CD4-positive, CD25-positive, alpha-beta regulatory T cell (primary cell): Measurements from ENCODE around the gene CDC73. TPM values are rescaled to one million over a fixed set of nuclear protein-coding genes. Genes with fewer than 3 reads are reported as not detected.
A peak's percentile ranks its signal among the peaks of the same experiment; 100 is the strongest.

Experiments
- ATAC-seq, 2 donors: fragments of 150-1000 bp; cut with Tn5 transposase; one replicate each; pipeline ENCODE4 v1.10.0; 2021; ENCODE audit warnings: low read depth in 2 of 2, moderate number of reproducible peaks in 2 of 2, moderate library complexity in 1 of 2
- DNase-seq, 3 donors: peaks; one replicate each; pipeline versions ENCODE4 v3.0.0 to v3.0.0-alpha.2; 2012 to 2022; ENCODE audit warnings: mixed read lengths in 1 of 3
- H3K27ac ChIP-seq: one replicate; pipeline ENCODE4 v1.7.0; 2013; ENCODE audit warnings: mild to moderate bottlenecking, low read length; ENCODE audit not compliant: insufficient read depth, poor library complexity, severe bottlenecking
- H3K27me3 ChIP-seq: one replicate; pipeline ENCODE4 v1.7.0; 2013; ENCODE audit warnings: low read length; ENCODE audit not compliant: control insufficient read depth, insufficient read depth
- H3K36me3 ChIP-seq: one replicate; pipeline ENCODE4 v1.7.0; 2013; ENCODE audit warnings: mild to moderate bottlenecking, low read length, moderate library complexity; ENCODE audit not compliant: control insufficient read depth, insufficient read depth
- H3K4me1 ChIP-seq: 2 replicates; pipeline ENCODE4 v1.7.0; 2013; ENCODE audit warnings: mild to moderate bottlenecking, low read length; ENCODE audit not compliant: insufficient read depth, control insufficient read depth, poor library complexity, severe bottlenecking
- H3K4me3 ChIP-seq: one replicate; pipeline ENCODE4 v1.7.0; 2013; ENCODE audit warnings: low read depth, mild to moderate bottlenecking, low read length, moderate library complexity
- H3K9me3 ChIP-seq, 2 experiments: 1 replicate in 1 of 2; 2 replicates in 1 of 2; pipeline ENCODE4 v1.7.0; 2013; ENCODE audit warnings: low read length in 2 of 2, mild to moderate bottlenecking in 1 of 2, moderate library complexity in 1 of 2; ENCODE audit not compliant: control insufficient read depth in 2 of 2
- H3K27ac Mint-ChIP-seq, 3 donors: one replicate each; pipeline ENCODE4 v1.8.0; 2020 to 2022; ENCODE audit warnings: mild to moderate bottlenecking in 3 of 3, mixed read lengths in 3 of 3, moderate library complexity in 2 of 3
- H3K27me3 Mint-ChIP-seq: one replicate; pipeline ENCODE4 v1.8.0; 2022; ENCODE audit warnings: mild to moderate bottlenecking, mixed read lengths
- H3K36me3 Mint-ChIP-seq: one replicate; pipeline ENCODE4 v1.8.0; 2020; ENCODE audit warnings: mixed read lengths
- H3K4me1 Mint-ChIP-seq, 4 donors: one replicate each; pipeline ENCODE4 v1.8.0; 2020 to 2022; ENCODE audit warnings: mixed read lengths in 4 of 4, mild to moderate bottlenecking in 1 of 4
- H3K4me3 Mint-ChIP-seq, 4 donors: one replicate each; pipeline ENCODE4 v1.8.0; 2020 to 2022; ENCODE audit warnings: mild to moderate bottlenecking in 4 of 4, mixed read lengths in 4 of 4, moderate library complexity in 3 of 4
- H3K9me3 Mint-ChIP-seq, 7 donors: one replicate each; pipeline ENCODE4 v1.8.0; 2020 to 2022; ENCODE audit warnings: mixed read lengths in 7 of 7, mild to moderate bottlenecking in 3 of 7, moderate library complexity in 2 of 7
- polyA plus RNA-seq, 4 donors: library from polyadenylated mRNA; unstranded; fragments of 300-500 nt; fragmentation: Illumina TruSeq; gene quantifications; one replicate each; pipeline ENCODE4 v1.2.3, GENCODE V29; 2021
- total RNA-seq: library from RNA; stranded (reverse); gene quantifications from one replicate; pipeline ENCODE4 v1.2.3, GENCODE V29; 2022

Gene CDC73
- total and polyA plus RNA-seq, 5 donors from 2014 or later, result 59.3 to 81.0 (median 64.0) TPM

DNA sequence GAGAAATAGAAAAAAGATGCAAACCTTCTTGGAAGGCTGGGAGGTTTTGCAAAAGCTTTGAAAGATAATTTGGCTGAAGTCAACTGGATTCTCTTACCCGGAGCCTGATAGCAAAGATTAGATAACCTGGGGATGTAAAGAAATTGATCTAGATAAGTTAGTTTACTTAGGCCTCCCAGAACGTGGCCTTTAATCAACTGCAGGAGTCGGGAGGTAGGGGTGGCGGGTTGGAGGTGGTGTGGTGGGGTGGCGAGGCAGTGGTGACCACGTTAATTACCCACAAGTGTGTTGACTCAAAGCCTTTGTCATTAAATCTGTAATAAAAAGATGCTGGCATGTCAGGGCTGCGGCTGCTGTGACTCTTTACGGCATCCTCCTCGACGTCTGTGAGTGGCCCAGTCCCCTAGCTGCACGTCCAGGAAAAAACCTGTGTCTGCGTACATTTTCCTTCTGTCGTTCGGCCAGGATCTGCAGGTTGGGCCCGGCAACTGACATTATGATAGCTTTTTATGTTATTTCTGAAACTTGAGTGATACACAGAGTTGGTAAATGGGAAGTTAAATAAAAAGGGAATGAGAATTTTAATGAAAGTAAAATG, 115.6 kb downstream of the CDC73 start:
- Mint-ChIP-seq H3K27ac (peak overlapping the region in 1 of 3 donors; percentile 9), H3K9me3 (peaks cover 0 to 5% (median 0%) of the 10 kb centered on the region in 7 donors), H3K27me3 (no peaks in the 10 kb centered on the region), H3K36me3 (peaks cover 54% of the 10 kb centered on the region), H3K4me3 (no peak overlapping the region), H3K4me1 (peaks cover 23 to 40% (median 34%) of the 10 kb centered on the region in 4 donors)
- Histone ChIP-seq H3K4me3 (no peak overlapping the region), H3K27ac (no peak overlapping the region), H3K9me3 (no peaks in the 10 kb centered on the region), H3K36me3 (peaks cover 30% of the 10 kb centered on the region), H3K27me3 (no peaks in the 10 kb centered on the region), H3K4me1 (peaks cover 14% of the 10 kb centered on the region)
- ATAC-seq, result no peak
- no peak for DNase-seq

DNA sequence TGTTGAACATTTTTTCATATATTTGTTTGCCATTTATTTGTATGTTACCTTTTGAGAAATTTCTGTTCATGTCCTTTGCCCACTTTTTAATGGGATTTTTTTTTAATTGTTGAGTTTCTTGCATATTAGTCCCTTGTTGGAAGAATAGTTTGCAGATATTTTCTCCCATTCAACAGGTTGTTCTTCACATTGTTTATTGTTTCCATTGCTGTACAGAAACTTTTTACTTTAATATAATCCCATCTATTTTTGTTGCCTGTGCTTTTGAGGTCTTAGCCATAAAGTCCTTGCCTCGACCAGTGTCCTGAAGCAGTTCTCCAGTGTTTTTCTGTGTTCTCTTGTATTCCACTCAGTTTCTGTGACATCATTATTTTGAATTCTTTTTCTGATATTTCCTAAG, 118.8 kb downstream of the CDC73 start:
- Mint-ChIP-seq H3K36me3 (peaks cover 66% of the 10 kb centered on the region), H3K4me3 (peak overlapping the region in 2 of 4 donors; percentile 54 to 57), H3K4me1 (peaks cover 27 to 50% (median 41%) of the 10 kb centered on the region in 4 donors), H3K27ac (peak overlapping the region in 2 of 3 donors; percentile 27 to 82), H3K27me3 (no peaks in the 10 kb centered on the region), H3K9me3 (peaks cover 0 to 5% (median 2%) of the 10 kb centered on the region in 7 donors)
- Histone ChIP-seq H3K4me1 (peaks cover 14% of the 10 kb centered on the region), H3K27me3 (no peaks in the 10 kb centered on the region), H3K4me3 (peak overlapping the region; percentile 20), H3K9me3 (no peaks in the 10 kb centered on the region), H3K36me3 (peaks cover 19% of the 10 kb centered on the region), H3K27ac (no peak overlapping the region)
- no peak for ATAC-seq
- no peak for DNase-seq

- Histone ChIP-seq H3K27ac (no peak overlapping the region), H3K9me3 (no peaks in the 10 kb centered on the region), H3K27me3 (no peaks in the 10 kb centered on the region), H3K4me3 (peak overlapping the region; percentile 20), H3K36me3 (peaks cover 15% of the 10 kb centered on the region), H3K4me1 (peaks cover 14% of the 10 kb centered on the region)
- Mint-ChIP-seq H3K27me3 (no peaks in the 10 kb centered on the region), H3K4me3 (peak overlapping the region in 2 of 4 donors; percentile 54 to 57), H3K27ac (peak overlapping the region; percentile 27 to 82 (median 35)), H3K9me3 (peaks cover 0 to 5% (median 2%) of the 10 kb centered on the region in 7 donors), H3K36me3 (peaks cover 67% of the 10 kb centered on the region), H3K4me1 (peaks cover 27 to 54% (median 46%) of the 10 kb centered on the region in 4 donors)
- peak in 1 of 2 donors; percentile 34 for ATAC-seq
- peak in 1 of 3 donors; percentile 64 for DNase-seq
These were observed 119.4 kb downstream of the CDC73 start for GRCh38 chr1:193241132-193241827.

GRCh38 chr1:193242000-193242399, 120.2 kb downstream of the CDC73 start:
- Mint-ChIP-seq H3K4me1 (peaks cover 27 to 54% (median 48%) of the 10 kb centered on the region in 4 donors), H3K4me3 (peak overlapping the region in 3 of 4 donors; percentile 5 to 54 (median 44)), H3K36me3 (peaks cover 72% of the 10 kb centered on the region), H3K9me3 (peaks cover 0 to 6% (median 2%) of the 10 kb centered on the region in 7 donors), H3K27me3 (no peaks in the 10 kb centered on the region), H3K27ac (peak overlapping the region in 1 of 3 donors; percentile 39)
- Histone ChIP-seq H3K27ac (no peak overlapping the region), H3K4me3 (no peak overlapping the region), H3K36me3 (peaks cover 14% of the 10 kb centered on the region), H3K4me1 (peaks cover 14% of the 10 kb centered on the region), H3K27me3 (no peaks in the 10 kb centered on the region), H3K9me3 (no peaks in the 10 kb centered on the region)
- DNase-seq (no peak), ATAC-seq (no peak)

DNA sequence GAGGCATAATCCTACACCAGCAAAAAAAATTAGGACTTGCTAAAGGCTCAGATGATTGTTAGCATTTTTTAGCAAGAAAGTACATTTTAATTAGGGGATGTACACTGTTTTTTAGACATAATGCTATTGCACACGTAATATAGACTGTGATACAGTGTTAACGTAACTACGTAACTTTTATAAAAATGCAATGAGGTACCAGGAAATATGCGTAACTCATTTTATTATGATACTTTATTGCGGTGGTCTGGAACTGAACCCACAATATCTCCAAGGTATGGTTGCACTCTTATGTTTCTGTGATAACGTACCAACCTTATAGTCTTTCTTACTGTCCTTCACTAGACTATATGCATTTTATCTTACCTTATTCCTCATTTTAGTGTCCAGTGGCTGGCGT, 127.4 kb downstream of the CDC73 start:
- H3K4me3 ChIP-seq, result no peak overlapping the region
- Mint-ChIP-seq H3K27ac (no peak overlapping the region), H3K36me3 (peaks cover 57% of the 10 kb centered on the region), H3K9me3 (peaks cover 0 to 11% (median 0%) of the 10 kb centered on the region in 7 donors), H3K4me3 (no peak overlapping the region), H3K4me1 (peaks cover 5 to 26% (median 14%) of the 10 kb centered on the region in 4 donors), H3K27me3 (no peaks in the 10 kb centered on the region)
- peaks cover 0 to 3% of the 10 kb centered on the region in 2 experiments for H3K9me3 ChIP-seq
- no peak overlapping the region for H3K27ac ChIP-seq
- peaks cover 48% of the 10 kb centered on the region for H3K36me3 ChIP-seq
- ATAC-seq (no peak), DNase-seq (no peak)
- H3K4me1 ChIP-seq, result no peaks in the 10 kb centered on the region
- H3K27me3 ChIP-seq, result no peaks in the 10 kb centered on the region

DNA sequence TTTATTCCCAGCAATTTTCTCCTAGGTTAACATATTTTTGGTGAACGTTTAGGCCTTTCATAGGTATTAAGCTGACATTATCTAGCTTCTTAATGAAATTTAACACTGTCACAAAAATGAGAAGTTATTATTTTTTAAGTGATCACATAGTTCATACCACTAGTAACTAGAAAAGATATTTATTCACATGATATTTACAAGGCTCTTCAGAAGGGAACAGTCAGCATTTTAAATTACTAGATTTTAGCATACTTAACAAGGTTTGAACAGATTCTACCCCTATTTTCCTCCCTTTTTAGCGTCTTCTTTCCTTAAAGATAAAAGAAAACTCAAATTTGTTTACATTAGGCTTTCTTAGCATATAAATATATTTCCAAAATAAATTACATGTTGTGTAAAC, 130.1 kb downstream of the CDC73 start:
- DNase-seq (no peak), ATAC-seq (no peak)
- H3K4me3 ChIP-seq, result no peak overlapping the region
- H3K4me1 ChIP-seq, result no peaks in the 10 kb centered on the region
- H3K27me3 ChIP-seq, result no peaks in the 10 kb centered on the region
- Mint-ChIP-seq H3K27ac (no peak overlapping the region), H3K27me3 (no peaks in the 10 kb centered on the region), H3K9me3 (peaks cover 0 to 6% (median 0%) of the 10 kb centered on the region in 7 donors), H3K4me1 (peaks cover under 1 to 19% (median 3%) of the 10 kb centered on the region in 4 donors), H3K4me3 (no peak overlapping the region), H3K36me3 (peaks cover 35% of the 10 kb centered on the region)
- peaks cover 0 to 3% of the 10 kb centered on the region in 2 experiments for H3K9me3 ChIP-seq
- peaks cover 50% of the 10 kb centered on the region for H3K36me3 ChIP-seq
- no peak overlapping the region for H3K27ac ChIP-seq

- Histone ChIP-seq H3K27me3 (no peaks in the 10 kb centered on the region), H3K9me3 (no peaks in the 10 kb centered on the region), H3K27ac (no peak overlapping the region), H3K4me1 (no peaks in the 10 kb centered on the region), H3K4me3 (no peak overlapping the region), H3K36me3 (peaks cover 22% of the 10 kb centered on the region)
- no peak for DNase-seq
- H3K4me1 Mint-ChIP-seq, result peaks cover 4 to 13% (median 5%) of the 10 kb centered on the region in 4 donors
- no peaks in the 10 kb centered on the region for H3K27me3 Mint-ChIP-seq
- peaks cover 10% of the 10 kb centered on the region for H3K36me3 Mint-ChIP-seq
- no peak overlapping the region for H3K27ac Mint-ChIP-seq
- no peak for ATAC-seq
- no peaks in the 10 kb centered on the region for H3K9me3 Mint-ChIP-seq
- H3K4me3 Mint-ChIP-seq, result no peak overlapping the region
These were observed 134.2 kb downstream of the CDC73 start for GRCh38 chr1:193256019-193256418.
